HG02642 (cell line): ENCODE results near the gene SYCP2.
"Not testable (repeated sequence)": the region's sequence is repeated elsewhere in the genome, so short reads cannot be mapped to it uniquely, and the experiment has no call there.

Experiments
- ATAC-seq: cut with Tn5 transposase; IDR thresholded peaks from one replicate; pipeline ENCODE4 v1.9.1; 2021; ENCODE audit warnings: mild to moderate bottlenecking; ENCODE audit not compliant: unreplicated experiment, poor library complexity

SYCP2 gene, protein sequence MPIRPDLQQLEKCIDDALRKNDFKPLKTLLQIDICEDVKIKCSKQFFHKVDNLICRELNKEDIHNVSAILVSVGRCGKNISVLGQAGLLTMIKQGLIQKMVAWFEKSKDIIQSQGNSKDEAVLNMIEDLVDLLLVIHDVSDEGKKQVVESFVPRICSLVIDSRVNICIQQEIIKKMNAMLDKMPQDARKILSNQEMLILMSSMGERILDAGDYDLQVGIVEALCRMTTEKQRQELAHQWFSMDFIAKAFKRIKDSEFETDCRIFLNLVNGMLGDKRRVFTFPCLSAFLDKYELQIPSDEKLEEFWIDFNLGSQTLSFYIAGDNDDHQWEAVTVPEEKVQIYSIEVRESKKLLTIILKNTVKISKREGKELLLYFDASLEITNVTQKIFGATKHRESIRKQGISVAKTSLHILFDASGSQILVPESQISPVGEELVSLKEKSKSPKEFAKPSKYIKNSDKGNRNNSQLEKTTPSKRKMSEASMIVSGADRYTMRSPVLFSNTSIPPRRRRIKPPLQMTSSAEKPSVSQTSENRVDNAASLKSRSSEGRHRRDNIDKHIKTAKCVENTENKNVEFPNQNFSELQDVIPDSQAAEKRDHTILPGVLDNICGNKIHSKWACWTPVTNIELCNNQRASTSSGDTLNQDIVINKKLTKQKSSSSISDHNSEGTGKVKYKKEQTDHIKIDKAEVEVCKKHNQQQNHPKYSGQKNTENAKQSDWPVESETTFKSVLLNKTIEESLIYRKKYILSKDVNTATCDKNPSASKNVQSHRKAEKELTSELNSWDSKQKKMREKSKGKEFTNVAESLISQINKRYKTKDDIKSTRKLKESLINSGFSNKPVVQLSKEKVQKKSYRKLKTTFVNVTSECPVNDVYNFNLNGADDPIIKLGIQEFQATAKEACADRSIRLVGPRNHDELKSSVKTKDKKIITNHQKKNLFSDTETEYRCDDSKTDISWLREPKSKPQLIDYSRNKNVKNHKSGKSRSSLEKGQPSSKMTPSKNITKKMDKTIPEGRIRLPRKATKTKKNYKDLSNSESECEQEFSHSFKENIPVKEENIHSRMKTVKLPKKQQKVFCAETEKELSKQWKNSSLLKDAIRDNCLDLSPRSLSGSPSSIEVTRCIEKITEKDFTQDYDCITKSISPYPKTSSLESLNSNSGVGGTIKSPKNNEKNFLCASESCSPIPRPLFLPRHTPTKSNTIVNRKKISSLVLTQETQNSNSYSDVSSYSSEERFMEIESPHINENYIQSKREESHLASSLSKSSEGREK (N-terminal part only)

DNA sequence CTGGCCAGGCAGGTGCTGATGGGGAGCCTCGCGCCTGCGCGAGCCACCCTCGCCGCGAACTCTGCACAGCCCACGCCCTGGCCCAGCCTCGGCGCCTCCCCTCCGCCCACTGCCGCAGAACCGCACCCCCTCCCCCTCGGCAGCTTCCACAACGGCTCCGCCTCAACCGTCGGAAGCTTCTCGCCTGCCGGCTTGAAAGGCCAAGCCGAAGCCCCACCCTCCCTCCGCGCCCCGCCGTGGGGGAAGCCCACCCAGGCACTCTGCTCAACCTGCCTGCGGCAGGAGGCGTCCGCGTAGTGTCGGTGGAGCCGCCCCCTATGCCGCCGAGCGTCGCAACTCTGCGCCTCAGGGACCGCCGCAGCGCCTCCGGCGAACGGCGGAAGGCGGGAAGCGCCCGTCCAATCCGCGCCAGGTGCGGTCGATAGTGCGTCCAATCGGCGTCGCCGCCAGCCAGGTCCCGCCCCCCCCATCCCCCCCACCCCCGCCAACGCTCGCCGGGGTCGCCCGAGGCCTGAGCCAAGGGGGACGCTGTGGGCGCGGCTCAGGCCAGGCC is at the start of gene SYCP2:
TSS of gene SYCP2 (minus strand) at position 342 of the 553 bp plus-strand sequence. CDS start 11,224 bp downstream, outside the sequence.
- ATAC-seq, result no peak

DNA sequence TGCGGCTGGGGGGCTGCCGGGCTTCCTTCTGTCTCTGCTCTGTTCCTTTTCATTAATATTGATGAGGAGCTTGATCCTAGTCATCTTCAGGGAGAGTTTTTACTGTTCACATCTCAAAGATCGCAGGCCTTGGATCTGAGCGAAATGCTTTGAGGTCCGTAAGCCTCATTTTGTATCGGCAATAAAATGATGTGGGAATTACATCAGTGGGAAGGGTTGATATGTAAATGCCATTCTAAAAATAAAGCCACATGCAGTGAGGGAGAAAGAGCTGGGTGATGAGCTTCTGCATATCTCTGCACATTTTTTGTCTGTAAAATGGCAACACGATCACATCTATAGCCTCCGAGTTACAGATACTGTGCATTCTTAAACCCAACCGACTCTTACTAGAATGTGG is 49.6 kb upstream of the SYCP2 start:
- no peak for ATAC-seq

DNA sequence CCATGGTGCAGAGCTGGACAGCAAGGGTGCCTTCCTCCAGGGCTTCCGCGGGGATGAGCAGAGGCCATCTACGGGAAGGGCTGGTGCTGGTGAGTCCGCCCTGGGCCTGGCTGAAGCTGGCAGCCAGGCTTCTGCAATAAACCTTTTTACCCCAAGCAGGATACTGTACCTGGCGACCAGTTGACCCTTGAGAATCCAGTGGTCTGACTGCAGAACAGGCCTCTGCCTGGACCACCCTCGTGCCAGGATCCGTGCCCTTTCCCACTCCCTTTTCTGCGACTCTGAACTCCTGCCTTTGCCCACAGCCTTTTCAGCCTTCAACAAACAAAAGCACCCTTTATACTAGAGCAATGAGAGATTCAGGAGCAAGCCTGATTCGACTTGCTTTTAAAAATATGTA is 43.6 kb upstream of the SYCP2 start:
- no peak for ATAC-seq

DNA sequence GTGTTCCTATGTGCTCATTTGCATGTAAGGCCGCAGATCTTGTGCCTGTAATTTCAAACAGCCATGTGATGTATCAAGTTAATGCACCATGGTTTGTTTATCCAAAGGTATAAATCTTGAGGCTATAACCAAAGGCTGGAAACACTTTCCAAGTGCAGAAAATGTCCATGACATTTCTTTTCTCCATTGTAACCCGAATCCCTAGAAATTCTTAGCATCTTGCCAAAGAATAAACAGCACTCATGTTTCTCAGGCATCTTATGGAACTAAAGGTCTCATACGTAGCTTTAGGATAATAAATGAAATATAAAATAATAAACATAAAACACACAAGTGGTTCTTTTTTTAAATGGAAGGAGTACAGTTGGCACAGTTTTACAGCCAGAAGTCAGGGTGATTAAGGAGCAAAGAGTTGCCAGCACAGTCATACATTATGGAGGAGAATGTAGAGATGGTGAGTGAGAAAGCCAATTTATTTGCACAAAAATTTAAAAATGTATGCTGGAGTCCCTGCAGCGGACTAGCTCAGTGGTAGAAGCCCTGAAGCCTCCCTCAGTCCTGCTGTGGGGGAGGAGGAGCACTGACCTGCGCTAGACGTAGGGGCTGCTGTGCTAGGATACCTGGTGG is 42.8 kb upstream of the SYCP2 start:
- no peak for ATAC-seq

DNA sequence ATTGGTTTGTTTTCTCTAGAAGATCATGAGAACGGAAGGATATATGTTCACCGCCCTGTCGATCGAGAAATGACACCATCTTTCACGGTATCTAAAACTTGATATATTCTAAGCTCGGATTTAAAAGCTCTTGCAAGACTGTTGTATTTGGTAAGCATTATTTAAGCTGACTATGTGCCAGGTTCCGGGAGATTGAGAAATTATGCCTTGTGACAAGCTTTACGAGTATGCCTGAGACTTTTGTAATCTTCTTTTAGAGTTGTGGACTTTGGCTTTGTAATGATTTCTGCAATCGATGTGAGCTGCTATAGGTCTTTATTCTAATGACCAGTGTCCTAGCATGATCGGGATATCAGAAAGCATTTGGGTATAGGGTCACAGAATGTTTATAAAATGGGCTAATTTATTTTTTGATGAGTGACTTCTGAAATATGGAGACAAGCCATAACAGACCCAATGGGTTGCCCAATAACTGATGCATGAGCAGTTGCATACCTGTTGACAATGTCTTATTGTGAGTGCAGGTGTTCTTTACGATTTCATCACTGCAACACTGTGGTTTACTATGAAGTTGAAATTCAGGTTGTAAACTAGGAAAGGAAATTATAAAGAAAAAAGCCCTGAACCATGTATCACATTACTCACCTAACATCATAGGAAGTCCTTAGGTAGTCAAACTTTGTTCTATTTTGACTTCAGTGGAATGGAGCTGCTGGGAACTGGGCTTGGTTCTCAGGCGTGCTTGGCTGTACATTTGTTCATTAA is 38.8 kb upstream of the SYCP2 start:
- ATAC-seq, result no peak

DNA sequence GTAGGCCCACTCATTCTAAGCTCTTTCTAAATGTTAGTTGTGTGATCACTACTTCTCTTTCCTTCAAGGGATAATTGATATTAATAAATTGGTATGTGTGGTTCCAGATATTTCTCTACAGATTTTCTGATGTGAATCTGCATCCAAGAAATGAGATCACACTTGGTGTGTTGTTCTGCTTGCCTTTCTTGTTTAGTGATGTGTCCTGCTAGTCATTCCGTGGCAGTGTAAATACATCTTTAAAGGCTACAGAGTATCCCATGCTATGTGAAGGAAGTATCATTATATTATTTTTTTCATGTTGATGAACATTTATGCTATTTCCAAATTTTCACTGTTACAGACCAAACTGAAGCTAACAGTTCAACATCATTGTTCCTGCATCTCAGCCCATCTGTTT is 38.0 kb upstream of the SYCP2 start:
- no peak for ATAC-seq

DNA sequence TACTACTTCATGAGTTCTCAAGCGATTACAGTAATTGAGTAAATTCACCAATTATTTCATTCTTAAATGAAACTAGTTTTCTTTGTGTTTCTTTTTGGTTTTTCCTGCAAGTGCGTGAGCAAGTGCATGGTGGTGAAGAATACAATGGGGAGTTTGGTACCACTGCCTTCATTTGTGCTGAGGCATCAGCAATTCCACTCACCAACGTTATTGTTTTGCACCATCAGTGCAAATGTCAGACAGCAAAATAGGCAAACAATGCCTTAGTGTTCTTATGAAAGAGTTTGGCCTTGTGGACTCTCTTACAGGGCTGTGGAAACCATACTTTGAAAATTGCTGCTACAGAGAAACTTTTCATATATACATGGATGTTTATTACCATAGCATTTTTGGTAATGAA is 33.0 kb upstream of the SYCP2 start:
- no peak for ATAC-seq

DNA sequence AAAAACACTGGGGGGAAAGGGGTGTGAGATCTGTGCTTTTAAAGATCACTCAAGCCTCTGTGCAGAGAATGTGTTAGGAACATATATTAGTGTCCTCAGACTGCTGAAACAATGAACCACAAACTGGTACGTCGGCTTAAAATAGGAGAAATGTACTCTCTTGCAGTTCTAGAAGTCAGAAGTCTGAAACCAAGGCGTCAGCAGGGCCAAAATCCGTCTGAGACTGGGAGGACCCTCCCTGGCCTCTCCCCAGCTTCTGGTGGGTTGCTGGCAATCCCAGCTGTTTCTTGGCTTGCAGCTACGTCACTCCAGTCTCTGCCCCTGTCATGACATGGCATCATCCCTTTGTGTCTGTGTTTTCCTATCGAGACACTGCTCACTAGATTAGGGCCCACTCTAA is 28.7 kb upstream of the SYCP2 start:
- no peak for ATAC-seq

DNA sequence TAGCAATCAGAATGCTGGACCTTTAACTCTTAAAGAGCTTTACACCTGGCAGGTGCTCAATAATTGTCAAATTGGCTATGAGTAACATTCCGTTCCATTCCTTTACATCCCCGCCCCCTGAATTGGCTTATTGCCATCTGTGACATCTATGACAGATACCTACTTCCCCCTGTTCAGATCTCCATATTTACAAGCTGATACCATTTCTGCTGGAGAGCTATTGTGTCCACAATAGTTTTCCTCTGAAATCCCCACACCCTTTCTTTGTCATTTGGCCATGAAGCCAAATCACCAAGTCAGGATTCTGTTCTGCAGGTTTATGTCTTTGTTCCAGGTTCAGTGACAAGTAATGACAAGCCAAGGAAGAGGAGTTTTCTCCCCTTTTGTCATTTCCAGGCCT is 28.0 kb upstream of the SYCP2 start:
- no peak for ATAC-seq

DNA sequence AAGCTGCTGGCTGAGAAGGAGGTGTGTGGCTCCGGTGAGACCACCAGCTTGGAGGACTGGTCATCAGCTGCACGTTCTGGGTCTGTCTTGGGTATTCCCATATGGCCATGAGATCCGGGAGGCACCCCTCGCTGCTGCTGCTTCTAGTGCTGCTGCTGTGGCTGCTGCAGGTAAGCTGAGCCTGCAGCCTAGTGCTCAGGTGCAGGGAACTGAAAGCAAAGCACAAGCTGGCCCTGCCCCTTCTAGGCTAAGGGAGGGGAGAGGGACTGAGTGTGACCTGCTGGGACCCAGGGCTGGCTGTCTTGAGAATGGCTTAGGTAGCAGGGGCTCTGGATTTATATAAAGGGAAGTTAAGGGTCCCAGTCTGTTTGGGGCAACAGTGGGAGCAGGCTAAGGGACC is 25.2 kb upstream of the SYCP2 start:
- ATAC-seq, result no peak

DNA sequence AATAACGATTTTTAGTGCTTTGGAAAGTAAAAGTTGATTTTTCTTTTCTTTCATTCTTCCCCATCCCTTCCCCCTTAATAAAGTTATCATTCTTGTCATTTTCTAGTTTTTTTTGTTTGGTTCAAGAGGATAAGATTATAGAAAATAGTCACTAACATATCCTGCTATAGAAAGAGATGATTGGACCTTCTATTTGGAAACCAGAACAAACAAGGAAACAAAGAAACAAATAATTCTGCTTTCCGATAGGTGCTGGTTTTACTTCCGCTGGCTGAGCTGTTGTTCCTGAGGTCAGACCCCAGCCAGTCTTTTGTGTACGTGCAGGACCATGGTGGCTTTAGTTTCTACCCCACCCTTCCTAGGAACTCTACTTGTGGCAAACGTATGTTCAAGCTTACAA is 24.7 kb upstream of the SYCP2 start, which contains the start of gene CDH26:
TSS of gene CDH26 (plus strand) at position 301 of the 400 bp plus-strand sequence. CDS start 304 bp downstream, outside the sequence.
- no peak for ATAC-seq

DNA sequence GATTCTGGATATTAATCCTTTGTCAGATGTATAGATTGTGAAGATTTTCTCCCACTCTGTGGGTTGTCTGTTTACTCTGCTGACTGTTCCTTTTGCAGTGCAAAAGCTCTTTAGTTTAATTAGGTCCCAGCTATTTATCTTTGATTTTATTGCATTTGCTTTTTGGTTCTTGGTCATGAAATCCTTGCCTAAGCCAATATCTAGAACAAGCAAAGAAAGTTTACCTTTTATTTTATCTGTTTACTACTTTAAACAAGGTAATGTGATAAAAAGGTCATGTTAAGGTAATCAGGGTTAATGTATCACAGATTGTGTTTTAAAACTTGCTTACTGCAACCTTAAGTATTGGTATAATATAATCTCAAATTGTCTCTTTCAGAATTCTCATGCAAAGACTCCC is 24.1 kb upstream of the SYCP2 start:
- not testable (repeated sequence) for ATAC-seq

DNA sequence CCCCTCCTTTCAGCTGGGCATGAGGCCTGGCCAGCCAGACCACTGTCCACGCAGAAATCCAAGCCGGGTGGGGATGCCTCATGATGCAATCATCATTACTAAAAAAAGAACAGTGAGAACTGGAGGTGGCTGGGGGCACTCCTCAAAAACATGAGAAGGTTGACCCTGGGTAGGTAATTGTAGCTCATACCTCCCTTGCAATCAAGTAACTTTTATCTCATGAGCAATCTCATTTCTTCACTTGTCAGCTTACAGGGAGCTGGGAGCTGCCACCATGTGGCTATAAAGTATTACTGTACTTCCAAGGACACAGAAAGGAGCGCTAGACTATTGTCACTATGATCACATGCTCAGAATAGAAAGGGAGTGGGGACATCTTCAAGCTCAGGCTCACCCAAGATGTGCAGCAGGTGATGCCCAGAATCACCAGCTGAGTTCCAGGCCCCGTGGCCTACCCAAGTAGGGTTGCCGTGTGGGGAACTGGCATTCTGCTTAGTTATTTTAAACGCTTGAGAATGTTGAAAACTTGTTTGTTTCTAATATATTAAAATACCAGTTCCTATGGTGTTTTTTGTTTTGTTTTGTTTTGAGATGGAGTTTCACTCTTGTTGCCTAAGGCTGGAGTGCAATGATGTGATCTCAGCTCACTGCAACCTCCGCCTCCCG is 21.8 kb upstream of the SYCP2 start:
- no peak for ATAC-seq

DNA sequence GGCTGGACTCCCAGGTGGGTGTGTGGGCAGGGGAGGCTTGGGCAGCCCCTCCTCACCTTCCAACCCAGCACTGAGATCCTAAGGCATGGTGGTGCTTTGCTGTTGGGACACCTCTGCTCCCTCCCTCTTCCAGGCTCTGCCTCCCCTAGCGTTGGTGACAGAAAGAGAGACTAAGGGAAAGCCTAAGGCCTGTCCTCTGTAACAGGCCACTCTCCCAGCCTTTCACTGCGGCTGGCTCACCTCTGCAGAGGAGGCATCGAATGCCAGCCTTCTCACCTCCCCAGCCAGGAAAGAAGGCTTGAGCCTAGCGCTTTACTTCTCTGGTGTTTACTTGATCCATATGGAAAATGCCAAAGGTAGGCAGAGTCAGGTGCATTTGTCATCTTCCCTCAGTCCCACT is 21.3 kb upstream of the SYCP2 start:
- no peak for ATAC-seq

DNA sequence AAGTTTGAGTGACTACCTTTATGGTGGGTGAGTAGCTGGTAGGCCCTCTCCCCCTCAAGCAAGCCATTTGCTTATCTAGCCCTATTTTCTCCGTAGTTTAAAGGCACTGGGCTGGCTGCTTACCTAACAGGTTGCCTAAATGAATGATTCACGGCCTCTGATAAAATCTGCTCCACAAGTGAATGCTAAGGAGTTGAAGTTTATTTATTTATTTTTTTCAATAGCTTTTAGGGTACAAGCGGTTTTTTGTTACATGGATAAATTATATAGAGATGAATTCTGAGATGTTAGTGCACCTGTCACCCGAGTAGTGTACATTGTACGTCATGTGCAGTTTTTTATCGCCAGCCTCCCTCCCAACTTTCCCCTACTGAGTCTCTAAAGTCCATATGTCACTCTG is 16.5 kb upstream of the SYCP2 start:
- no peak for ATAC-seq

DNA sequence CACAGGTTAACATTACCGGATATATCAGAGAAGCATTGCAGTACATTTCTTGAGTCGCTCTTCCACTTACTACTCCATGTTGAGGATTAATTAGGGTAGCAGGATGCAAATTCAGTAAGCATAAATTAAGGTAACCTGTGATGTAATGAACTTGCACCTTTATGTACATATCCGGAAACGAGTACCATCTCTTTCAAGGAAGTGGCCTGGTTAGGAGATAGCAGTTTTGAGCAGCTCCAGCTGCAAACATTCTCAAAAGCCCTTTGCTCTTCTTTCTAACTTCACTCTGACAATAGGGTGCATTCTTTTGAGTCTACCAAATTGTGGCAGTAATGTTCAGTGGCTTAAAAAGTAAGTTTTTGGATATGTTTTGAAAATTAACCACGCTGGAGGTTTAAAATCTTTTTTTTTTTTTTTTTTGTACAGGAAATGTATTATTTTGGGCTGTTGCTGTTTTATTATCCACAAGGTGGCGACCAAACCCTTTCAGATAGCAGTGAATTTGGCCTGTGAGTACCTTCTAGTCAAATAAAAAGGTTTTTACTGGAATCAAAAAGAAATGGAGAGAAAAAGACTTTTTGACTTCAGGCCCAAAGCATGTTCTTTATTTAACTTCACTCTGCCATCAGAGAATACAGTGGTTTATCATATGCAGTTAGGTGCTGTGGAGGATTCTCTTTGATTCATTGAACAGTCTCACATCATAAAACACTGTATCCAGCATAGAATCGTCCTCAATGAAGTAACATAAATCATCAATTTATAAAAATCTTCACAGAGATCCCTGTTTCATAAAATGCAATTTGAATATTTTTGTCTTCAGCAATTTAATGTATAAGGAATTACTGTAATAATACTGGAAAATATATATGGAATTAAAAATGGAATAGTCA is 15.6 kb upstream of the SYCP2 start:
- no peak for ATAC-seq

DNA sequence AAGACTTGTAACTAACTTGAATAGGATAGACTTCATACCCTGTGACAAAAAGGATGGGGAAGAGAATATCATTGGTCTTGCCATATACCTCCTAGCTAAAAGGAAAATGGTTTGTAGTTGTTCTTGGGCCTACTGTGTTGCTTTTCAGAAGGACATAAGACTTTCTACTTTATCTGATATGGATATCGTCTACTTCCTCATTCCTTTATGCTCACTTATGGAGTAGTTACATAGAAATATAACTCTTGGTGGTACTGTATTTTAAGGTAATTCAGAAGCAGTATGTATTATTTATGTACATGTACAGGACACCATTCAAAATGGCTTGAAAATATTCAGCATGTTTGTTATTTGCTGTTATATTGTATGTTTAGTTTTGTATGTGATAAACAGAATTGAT is 14.8 kb upstream of the SYCP2 start:
- ATAC-seq, result no peak

DNA sequence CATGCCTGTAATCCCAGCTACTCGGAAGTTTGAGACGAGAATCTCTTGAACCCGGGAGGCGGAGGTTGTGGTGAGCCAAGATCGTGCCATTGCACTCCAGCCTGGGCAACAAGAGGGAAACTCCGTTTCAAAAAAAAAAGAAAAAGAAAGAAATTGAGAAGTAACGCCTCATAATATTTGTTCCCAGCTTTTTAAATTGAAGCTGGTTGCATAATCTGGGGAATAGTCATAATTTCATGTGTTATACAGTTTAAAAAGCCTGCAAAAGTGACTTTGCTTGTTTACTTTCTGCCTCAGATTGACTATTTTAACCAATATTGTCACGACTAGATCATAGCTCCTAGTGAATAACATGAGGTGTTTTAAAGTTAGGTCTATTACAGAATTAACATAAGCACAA is 13.9 kb upstream of the SYCP2 start:
- ATAC-seq, result no peak
